Nucleus accumbens (tissue), 56 donors: ENCODE measurements around the gene NUDT19.
A peak's percentile ranks its signal among the peaks of the same experiment; 100 is the strongest.
"Not testable (repeated sequence)": the region's sequence is repeated elsewhere in the genome, so short reads cannot be mapped to it uniquely, and the experiment has no call there.

Experiments
- DNase-seq, 56 donors: peaks; one replicate each; lab custom pipeline; 2025; lab: John Stamatoyannopoulos, UW

The NUDT19 gene

DNA sequence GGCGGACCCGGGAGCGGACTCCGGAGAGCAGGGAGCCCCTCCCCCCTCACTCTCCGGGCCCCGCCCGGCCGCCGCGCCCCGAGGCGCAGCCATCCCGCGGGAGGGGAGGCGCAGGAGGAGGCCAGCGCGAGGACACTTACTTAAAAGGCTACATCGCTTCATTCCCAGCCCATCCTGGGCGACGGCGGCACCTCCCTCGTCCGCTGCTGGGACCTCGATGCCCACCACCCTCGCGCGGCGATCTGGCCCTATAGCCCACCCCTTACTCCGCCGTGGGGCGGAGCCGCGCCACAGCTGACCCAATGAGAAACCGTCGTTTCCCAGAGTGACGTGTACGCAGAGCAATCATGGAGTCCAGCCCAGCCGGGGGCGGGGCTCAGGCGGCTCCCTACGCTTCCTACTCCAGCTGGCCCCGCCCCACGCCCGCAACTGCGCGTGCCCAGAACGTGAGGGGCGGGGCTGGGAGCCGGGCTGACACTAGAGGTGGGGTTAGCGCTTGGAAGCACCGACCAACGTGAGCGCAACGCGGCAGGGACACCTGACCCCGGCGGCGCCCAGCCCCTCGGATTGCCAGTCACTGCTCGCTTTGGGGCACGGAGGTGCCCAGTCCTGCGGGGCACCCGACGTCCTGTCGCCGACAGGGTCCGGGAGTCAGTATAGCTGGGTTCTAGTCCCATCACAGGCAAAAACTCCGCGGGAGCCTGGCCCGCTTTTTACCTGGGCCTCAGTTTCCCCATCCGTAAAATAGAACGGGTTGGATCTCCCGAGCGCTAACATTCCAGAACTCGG is 16.5 kb upstream of the NUDT19 start, which contains the start of gene ANKRD27:
ANKRD27 (minus strand) TSS at position 250 of the 789 bp plus-strand sequence. CDS start 16,165 bp downstream, outside the sequence.
- DNase-seq: peak; percentile 80 to 99 (median 95)

DNA sequence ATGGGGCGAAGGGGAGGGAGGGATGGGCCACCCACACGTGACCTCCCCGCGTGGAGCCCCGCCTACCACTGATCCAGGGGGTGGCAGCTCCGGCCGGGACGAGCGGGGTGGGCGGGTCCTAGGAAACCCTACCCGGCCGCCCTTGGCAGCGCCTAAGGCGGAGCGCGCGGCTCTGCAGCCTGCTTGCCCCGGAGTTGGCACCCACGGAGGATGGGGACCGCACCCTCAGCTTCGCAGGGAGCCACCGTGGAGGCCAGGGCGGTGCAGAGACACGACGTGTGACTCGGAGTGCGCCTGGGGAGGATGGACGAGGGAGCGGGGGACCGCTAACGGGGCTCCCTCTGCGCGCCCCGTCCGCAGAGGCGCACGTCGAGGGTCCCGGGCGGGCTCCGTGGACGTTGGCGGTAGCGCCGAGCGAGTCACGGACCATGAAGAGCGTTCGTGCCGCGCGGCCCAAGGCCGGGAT is 15.9 kb upstream of the NUDT19 start, which contains the start of gene RGS9BP:
RGS9BP (plus strand) TSS at position 129 of the 466 bp plus-strand sequence. CDS start 416 bp downstream, outside the sequence.
- peak in 45 of 56 donors; percentile 13 to 88 (median 71) for DNase-seq

DNA sequence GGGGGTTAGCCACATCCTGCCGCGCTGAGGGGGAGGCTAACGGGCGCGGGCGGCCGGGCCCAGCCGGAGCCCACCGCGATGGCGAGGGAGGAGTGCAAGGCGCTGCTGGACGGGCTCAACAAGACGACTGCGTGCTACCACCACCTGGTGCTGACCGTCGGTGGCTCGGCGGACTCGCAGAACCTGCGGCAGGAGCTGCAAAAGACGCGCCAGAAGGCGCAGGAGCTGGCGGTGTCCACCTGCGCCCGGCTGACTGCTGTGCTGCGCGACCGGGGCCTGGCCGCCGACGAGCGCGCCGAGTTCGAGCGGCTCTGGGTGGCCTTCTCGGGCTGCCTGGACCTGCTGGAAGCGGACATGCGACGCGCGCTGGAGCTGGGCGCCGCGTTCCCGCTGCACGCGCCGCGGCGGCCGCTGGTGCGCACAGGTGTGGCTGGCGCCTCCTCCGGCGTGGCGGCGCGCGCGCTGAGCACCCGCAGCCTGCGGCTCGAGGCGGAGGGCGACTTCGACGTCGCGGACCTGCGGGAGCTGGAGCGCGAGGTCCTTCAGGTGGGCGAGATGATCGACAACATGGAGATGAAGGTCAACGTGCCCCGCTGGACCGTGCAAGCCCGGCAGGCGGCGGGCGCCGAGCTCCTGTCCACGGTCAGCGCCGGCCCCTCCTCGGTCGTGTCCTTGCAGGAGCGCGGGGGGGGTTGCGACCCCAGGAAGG is 15.3 kb upstream of the NUDT19 start:
- no peak for DNase-seq

DNA sequence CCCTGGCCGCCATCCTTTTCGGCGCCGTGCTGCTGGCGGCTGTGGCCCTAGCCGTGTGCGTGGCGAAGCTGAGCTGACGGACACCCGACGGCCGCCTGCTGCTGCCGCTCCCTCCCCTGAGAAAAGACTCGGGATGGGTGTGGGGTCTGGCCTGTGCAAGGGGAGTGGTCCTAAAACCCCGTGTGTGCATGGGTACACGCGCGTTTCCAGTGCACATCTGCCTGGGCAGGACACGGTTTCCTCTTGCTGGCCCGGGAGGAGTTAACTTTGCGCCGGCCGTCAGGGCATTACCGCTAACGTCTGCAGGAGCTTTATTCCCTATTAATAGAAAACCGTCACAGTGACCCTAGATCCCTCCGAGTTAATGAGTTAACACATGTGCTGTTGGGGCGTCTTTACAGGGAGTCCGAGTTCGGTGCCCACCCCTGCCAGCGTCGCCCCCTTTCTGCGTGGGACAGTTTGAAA is 14.7 kb upstream of the NUDT19 start:
- DNase-seq: no peak

DNA sequence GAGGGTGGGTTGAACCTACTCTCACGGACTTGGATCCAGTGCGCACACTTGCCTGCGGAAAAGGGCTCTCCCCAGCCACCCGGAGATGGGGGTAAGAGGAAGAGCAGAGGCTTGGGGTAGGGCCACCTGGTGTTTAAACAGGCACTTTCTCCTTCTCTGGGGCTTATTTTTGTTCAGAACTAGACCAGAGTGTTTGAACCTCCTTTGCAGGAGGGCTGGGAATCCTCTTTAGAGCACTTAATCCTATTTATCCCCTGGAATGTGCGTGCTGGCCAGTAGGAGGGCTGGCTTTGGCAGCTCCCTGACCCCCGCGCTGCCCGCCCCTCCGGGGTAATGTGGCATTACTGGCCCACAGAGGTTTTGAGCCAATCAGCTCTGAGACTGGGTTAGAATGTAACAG is 14.0 kb upstream of the NUDT19 start:
- no peak for DNase-seq

DNA sequence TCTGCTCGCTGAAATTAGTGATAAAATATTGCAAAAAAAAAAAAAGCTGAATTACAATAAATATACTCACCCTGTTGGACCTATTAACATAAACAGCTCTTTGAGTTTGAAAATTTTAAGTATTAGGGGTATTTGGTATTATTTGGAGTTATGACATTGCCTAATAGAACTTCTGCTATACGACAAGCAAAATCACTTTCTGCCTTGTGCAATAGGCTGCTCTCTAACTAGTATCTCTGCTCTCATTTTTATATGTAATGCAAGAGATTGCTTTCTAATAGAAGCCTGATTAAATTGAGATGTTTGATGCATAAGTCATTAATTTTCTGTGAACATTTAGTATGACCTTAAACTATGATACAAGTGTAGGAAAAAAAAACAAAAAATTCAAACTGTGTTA is 10.6 kb upstream of the NUDT19 start:
- no peak for DNase-seq

DNA sequence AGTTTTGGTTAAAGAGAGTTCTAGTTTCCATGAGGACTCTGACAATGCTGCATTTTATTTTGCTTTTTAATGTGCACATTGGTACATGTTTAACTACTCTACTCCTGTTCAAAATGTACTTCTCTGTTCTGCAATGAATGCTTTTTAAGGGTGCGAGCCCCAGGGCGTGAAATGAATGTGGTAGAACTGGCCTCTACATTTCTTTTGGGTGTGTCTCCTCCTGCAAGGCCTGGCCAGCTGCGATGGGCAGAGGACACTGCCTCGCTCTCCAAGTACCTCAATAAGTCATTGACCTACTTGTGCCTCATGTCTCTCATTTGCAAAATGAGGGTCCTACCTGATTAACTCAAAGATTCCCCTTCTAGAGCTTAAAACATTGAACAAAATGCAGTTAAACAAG is 9.3 kb upstream of the NUDT19 start:
- no peak for DNase-seq

DNA sequence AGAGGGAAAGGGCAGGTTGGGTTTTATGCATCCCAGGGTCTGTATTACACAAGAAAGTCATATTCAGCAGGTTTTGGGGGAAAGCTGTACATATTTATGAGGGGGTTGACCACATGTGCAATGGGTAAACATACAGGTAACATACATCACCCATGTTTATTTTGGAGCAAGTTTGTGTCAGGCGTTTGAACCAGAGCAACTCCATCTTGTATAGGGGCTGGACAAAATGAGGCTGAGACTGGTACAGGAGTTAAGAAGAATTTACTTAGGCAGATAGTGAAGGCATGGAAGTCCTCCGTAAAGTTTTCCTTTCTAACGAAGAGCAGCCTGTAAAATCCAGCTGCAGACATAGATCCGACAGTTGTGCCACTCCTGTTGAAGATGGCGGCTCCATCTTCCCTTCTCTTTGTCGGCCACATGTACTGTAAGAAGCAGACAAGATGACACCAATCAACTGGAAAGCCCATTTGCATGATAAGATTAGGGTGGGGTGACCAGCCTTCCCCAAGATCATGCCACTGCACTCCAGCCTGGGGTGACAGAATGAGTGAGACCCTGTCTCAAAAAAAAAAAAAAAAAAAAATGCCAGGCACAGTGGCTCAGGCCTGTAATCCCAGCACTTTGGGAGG is 4.7 kb upstream of the NUDT19 start:
- DNase-seq: no peak

DNA sequence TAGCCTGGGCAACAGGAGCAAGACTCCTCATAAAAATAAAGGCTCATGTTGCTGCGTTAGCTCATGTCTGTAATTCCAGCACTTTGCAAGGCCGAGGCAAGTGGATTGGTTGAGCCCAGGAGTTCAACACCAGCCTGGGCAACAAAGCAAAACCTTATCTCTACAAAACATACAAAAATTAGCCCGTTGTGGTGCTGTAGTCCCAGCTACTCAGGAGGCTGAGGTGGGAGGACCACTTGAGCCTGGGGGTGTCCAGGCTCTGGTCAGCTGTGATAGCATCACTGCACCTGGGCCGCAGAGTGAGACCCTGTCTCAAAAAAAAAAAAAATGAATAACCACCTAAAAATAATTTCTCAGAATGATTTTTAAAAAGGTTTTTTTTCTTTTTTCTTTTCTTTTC is 3.9 kb upstream of the NUDT19 start:
- no peak for DNase-seq

DNA sequence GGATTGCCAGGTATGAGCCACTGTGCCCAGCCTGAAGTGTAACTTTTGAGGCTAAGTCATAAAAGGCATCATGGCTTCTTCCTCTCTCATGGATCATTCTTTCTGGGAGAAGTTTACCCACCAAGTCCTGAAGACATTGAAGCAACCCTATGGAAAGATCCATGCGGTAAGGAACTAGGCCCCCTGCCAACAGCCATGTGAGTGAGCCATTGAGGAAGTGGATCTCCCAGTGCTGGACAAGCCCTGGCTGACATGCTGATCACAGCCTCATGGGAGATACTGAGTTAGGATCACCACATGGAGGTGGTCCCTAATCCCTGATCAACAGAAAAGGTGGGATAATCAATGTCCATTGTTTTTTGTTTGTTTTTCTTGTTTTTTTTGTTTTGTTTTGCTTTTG is 3.3 kb upstream of the NUDT19 start:
- DNase-seq: no peak

DNA sequence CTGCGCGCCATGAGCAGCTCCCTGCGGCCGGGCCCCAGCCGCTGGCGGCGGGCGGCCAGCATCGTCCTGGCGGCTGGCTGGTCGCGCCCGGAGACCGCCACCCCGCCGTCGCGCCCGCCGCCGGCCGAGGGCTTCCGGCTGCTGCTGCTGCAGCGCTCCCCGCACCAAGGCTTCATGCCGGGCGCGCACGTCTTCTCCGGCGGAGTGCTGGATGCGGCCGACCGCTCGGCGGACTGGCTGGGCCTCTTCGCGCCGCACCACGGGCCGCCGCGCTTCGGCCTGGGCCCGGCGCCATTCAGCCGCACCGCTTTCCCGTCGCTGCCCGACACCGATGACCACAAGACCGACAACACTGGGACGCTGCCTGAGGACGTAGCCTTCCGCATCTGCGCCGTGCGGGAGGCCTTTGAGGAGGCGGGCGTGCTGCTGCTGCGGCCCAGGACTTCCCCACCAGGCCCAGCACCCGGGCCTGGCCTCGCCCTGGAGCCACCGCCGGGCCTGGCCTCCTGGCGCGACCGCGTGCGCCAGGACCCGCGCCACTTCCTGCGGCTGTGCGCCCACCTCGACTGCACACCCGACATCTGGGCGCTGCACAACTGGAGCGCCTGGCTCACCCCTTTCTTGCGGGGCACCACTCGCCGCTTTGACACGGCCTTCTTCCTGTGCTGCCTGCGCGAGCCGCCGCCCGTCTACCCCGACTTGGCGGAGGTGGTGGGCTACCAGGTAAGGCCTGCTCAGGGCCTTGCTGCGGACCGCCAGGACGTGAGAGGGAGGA is 518 bp downstream of the NUDT19 start:
- peak in 48 of 56 donors; percentile 5 to 73 (median 45) for DNase-seq

DNA sequence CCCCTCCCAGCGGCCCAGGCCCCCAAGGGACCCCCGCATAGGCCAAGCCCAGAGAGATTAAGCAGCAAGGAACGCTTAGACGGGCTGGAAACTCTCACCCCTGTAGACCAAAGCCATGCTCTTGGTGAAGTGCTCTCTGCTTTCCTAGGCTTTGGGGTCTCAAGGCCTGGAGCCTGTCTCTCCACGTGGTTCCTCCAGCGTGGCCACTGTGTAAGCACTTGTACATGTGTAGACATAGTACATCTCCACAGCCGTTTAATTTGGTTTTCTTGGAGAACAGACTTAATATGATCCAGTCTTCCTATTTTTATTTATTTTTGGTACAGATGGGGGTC is 1.1 kb downstream of the NUDT19 start:
- no peak for DNase-seq

DNA sequence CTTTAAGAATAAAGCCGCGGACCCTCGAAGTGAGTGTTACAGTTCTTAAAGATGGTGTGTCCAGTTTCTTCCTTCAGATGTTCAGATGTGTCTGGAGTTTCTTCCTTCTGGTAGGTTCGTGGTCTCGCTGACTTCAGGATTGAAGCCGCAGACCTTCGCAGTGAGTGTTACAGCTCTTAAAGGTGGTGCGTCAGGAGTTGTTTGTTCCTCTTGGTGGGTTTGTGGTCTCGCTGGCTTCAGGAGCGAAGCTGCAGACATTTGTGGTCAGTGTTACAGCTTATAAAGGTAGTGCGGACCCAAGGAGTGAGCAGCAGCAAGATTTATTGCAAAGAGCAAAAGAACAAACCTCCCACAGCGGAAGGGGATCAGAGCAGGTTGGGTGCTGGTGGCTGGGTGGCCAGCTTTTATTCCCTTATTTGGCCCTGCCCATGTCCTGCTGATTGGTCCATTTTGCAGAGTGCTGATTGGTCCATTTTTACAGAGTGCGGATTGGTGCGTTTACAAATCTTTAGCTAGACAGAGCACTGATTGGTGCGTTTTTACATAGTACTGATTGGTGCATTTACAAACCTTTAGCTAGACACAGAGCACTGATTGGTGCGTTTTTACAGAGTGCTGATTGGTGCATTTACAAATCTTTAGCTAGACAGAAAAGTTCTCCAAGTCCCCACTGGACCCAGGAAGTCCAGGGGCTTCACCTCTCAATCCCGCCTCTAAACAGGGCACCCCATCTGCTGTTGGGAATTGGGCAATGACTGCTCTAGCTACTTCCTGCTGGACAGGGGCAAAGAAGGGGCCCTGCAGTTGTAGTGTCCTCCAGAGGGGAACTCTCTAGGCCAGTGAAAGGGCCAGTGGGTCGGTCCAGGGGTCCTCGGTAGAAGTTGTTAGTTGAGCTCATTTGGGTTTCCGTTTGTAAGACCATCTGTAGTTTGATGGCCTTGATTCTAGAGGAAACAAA is 1.8 kb downstream of the NUDT19 start:
- peak in 1 of 56 donors; percentile 8 for DNase-seq

DNA sequence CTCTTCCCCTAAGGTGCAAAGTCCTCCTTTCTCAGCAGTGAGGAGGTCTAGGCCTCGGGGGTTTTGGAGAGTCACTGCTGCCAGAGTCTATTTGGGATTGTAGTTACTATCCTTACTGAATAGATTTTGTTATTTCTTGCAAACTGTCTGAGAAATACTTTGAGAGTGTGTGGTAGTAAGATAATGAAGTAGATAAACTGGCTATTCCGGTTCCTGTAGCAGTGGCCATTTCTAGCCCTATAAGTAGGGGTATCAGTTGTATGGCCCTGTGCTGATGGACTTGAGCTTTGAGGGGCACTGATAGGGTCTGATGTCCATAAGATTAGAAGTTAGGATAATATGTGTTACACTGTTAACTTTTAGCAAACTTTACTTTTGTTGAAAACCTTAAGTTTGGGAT is 2.7 kb downstream of the NUDT19 start:
- not testable (repeated sequence) for DNase-seq

DNA sequence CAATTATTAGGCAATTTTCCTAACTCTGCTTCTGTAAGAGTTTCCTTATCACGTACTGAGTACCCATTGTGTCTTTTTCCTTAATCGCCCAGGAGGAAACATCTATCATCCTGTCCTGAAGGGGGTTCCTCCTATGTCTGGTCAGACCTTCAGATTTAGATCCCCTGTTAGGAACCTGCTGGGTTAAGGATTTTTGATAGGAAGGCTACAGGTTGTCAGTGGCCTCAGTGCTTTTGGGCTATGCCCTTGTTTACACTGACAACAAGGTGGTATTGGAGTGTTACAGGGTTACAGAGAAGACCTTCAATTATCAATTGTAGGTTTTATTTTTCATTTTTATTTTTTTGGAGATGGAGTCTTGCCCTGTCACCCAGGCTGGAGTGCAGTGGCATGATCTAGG is 3.2 kb downstream of the NUDT19 start:
- DNase-seq: not testable (repeated sequence)

DNA sequence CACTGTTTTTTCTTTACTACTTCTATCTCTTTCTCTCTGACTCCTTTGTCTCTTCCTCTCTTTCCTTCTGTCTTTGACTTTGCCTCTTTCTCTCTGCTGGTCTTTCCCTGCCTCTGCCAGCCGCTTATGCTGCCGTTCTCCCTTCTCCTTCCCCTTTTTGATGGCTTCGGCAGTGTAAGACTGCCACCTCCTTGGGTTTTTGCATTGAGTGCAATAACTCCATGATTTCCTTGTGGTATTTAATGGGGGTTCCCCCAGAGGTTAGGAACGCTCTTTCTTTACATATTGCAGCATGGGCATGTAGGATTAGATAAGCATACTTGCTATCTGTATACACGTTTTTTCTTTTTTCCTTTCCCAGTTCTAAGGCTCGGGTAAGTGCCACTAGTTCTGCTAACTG is 3.9 kb downstream of the NUDT19 start:
- not testable (repeated sequence) for DNase-seq

DNA sequence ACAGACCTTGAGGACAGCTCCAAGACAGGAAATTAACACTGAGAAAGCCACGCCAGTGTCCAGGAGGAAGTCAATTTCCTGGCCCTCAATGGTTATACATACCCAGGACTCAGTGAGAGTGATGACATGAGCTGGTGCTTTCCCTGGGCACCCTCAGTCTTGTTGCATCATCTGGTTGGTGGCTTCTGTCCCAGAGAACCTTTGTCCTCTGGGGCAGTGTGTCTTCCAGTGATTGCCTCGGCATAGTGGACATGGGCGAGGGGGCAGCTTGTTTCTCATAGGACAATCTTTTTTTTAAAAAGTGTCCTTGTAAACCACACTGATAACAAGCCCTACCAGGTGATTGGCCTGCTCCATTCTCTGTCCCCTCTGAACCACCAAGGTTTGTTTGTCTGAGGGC is 5.2 kb downstream of the NUDT19 start:
- not testable (repeated sequence) for DNase-seq

DNA sequence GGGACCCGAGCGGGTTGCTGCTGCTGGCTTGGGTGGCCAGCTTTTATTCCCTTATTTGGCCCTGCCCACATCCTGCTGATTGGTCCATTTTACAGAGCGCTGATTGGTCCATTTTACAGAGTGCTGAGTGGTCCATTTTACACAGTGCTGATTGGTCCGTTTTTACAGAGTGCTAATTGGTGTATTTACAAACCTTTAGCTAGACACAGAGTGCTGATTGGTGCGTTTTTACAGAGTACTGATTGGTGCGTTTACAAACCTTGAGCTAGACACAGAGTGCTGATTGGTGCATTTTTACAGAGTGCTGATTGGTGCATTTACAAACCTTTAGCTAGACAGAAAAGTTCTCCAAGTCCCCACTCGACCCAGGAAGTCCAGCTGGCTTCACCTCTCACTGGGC is 8.5 kb downstream of the NUDT19 start:
- not testable (repeated sequence) for DNase-seq

DNA sequence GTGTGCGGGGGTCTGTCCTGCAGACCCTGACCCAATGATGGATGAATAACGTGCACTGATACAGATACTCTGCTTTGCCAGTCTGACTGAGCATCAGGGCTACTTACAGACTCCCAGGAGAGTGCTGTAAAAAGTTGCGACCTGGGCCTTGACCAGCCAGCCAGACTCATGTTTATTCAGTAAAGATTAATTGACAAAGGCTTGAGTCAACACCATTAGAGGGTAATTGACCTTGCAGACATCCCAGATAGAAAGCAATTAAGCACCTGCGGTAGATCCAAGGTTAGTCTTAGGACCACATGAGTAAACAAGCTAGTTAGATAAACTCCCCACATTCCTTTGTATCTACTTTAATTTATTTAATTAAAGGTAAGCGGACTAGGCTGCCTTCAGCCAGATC is 10.4 kb downstream of the NUDT19 start:
- DNase-seq: no peak
